Measurements from ENCODE around the gene YAP1. TPM values are rescaled to one million over a fixed set of nuclear protein-coding genes. Genes with fewer than 3 reads are reported as not detected.

The YAP1 gene
- total RNA-seq, 1 donor from 2014 or later = 204 TPM

DNA sequence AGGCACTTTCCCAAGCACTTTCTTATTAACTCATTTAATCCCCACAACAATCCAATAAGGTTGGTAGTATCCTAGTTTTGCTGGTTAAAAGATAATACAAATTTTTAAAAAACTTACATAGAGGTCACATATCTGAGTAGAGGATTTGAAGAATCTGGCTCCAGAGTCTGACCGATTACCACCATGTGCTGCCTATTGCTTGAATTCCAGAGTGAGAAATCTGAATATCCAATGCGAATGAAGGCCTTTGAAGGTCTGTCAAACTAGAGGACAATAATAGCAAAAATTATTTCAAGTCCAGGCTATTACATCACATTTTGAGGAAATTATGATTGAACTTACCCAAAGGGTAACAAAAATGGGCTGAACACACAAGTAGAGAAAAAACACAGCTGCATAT is 129.2 kb downstream of the YAP1 start:
- H3K4me1 Mint-ChIP-seq (ENCODE audit: low read depth) = peaks cover 7% of the 10 kb centered on the region
- no peaks in the 10 kb centered on the region for H3K9me3 Mint-ChIP-seq (ENCODE audit: low read depth)
- no peak for DNase-seq (ENCODE audit: low spot score, unreplicated experiment)
- H3K4me3 Mint-ChIP-seq (ENCODE audit: low read depth) = no peak overlapping the region
- peak overlapping the region; percentile 7 for H3K27ac Mint-ChIP-seq
- H3K36me3 Mint-ChIP-seq (ENCODE audit: insufficient read depth) = peaks cover 7% of the 10 kb centered on the region
- TF ChIP-seq, protein P1, sequence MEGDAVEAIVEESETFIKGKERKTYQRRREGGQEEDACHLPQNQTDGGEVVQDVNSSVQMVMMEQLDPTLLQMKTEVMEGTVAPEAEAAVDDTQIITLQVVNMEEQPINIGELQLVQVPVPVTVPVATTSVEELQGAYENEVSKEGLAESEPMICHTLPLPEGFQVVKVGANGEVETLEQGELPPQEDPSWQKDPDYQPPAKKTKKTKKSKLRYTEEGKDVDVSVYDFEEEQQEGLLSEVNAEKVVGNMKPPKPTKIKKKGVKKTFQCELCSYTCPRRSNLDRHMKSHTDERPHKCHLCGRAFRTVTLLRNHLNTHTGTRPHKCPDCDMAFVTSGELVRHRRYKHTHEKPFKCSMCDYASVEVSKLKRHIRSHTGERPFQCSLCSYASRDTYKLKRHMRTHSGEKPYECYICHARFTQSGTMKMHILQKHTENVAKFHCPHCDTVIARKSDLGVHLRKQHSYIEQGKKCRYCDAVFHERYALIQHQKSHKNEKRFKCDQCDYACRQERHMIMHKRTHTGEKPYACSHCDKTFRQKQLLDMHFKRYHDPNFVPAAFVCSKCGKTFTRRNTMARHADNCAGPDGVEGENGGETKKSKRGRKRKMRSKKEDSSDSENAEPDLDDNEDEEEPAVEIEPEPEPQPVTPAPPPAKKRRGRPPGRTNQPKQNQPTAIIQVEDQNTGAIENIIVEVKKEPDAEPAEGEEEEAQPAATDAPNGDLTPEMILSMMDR (IDR thresholded peaks at IDR 0.05; ENCODE audit: unreplicated experiment) = no peak
- H3K27me3 Mint-ChIP-seq = no peaks in the 10 kb centered on the region

DNA sequence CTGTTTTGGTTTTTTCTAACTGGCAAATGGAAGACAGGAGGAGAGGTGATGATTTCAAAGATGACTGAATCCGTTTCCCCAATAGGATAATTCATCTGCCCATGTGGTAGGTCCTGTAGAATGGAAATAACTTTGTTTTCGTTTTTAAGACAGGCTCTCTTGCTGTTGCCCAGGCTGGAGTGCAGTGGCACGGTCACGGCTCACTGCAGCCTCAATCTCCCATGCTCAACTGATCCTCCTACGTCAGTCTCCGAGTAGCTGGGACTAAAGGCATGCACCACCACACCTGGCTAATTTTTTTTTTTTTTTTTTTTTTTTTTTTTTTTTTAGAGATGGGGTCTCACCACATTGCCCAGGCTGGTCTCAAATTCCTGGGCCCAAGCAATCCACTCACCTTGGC is 129.7 kb downstream of the YAP1 start:
- TF ChIP-seq, protein P1 (IDR thresholded peaks at IDR 0.05; ENCODE audit: unreplicated experiment) = no peak
- H3K27me3 Mint-ChIP-seq = no peaks in the 10 kb centered on the region
- H3K27ac Mint-ChIP-seq = peak overlapping the region; percentile 53
- no peaks in the 10 kb centered on the region for H3K9me3 Mint-ChIP-seq (ENCODE audit: low read depth)
- H3K36me3 Mint-ChIP-seq (ENCODE audit: insufficient read depth) = peaks cover 2% of the 10 kb centered on the region
- H3K4me3 Mint-ChIP-seq (ENCODE audit: low read depth) = no peak overlapping the region
- peaks cover 4% of the 10 kb centered on the region for H3K4me1 Mint-ChIP-seq (ENCODE audit: low read depth)
- DNase-seq (ENCODE audit: low spot score, unreplicated experiment) = no peak

DNA sequence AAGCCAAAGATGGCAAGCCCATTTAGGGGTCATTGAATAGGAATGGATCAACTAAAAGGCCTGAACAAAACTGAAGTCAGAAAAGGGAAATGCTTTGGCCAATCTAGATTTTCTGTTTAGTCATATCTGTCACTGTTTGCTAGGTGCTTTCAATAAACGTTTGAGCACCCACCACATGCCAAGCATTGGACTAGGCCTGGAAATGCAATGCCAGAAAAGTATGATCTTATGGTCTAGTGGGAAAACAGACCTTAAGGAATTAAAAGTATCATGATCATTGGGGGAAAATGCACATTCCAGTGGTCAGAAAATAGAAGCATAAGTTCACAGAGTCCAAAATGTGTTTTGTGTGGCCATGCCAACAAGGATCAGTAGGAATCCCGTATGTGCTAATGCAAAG is 130.3 kb downstream of the YAP1 start:
- H3K36me3 Mint-ChIP-seq (ENCODE audit: insufficient read depth) = peaks cover 2% of the 10 kb centered on the region
- TF ChIP-seq, protein P1 (IDR thresholded peaks at IDR 0.05; ENCODE audit: unreplicated experiment) = no peak
- peaks cover 3% of the 10 kb centered on the region for H3K4me1 Mint-ChIP-seq (ENCODE audit: low read depth)
- no peak overlapping the region for H3K4me3 Mint-ChIP-seq (ENCODE audit: low read depth)
- peak overlapping the region; percentile 29 for H3K27ac Mint-ChIP-seq
- H3K27me3 Mint-ChIP-seq = no peaks in the 10 kb centered on the region
- DNase-seq (ENCODE audit: low spot score, unreplicated experiment) = no peak
- H3K9me3 Mint-ChIP-seq (ENCODE audit: low read depth) = no peaks in the 10 kb centered on the region

DNA sequence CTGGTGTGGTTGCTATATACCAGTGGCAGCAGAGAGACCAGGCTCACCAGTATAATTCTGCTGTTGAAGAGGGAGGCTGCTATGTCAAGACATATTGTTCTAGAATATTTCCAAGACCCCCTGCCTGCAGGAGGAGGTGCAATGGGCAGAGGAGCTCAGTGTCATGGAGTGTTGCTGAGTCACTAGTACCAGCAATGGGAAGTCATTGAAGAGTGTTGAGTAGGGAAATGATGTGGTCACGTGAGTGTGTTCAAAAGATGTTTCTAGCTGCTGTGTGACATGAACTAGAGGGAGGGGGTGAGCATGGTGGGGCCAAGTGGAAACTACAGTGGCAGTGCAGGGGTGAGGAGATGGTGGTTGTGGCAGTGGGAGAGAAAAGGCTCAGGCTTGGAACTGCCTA is 130.8 kb downstream of the YAP1 start:
- Mint-ChIP-seq H3K36me3 (ENCODE audit: insufficient read depth) (peaks cover 2% of the 10 kb centered on the region), H3K27ac (peak overlapping the region; percentile 29), H3K27me3 (no peaks in the 10 kb centered on the region), H3K9me3 (ENCODE audit: low read depth) (no peaks in the 10 kb centered on the region), H3K4me1 (ENCODE audit: low read depth) (peaks cover 1% of the 10 kb centered on the region), H3K4me3 (ENCODE audit: low read depth) (no peak overlapping the region)
- DNase-seq (ENCODE audit: low spot score, unreplicated experiment) = no peak
- TF ChIP-seq, protein P1 (IDR thresholded peaks at IDR 0.05; ENCODE audit: unreplicated experiment) = no peak

DNA sequence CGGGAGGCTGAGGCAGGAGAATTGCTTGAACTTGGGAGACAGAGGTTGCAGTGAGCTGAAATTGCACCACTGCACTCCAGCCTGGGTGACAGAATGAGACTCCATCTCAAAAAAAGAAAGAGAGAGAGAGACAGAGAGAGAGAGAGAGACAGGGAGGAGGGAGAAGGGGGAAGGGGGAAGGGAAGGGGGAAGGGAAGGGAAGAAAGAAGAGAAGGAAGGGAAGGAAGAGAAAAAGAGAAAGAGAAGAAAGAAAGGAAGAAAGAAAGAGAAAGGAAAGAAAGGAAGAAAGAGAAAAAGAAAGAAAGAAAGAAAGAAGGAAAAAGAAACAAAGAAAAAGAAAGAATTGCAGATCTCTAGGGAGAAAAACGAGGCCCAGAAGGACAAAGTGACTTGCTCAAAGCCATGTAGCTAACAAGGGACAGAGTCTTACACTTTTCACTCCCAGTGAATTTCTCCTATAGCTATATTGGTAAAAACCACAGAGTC is 133.2 kb downstream of the YAP1 start:
- peaks cover 2% of the 10 kb centered on the region for H3K36me3 Mint-ChIP-seq (ENCODE audit: insufficient read depth)
- no peaks in the 10 kb centered on the region for H3K27me3 Mint-ChIP-seq
- DNase-seq (ENCODE audit: low spot score, unreplicated experiment) = no peak
- TF ChIP-seq, protein P1 (IDR thresholded peaks at IDR 0.05; ENCODE audit: unreplicated experiment) = no peak
- no peak overlapping the region for H3K4me3 Mint-ChIP-seq (ENCODE audit: low read depth)
- H3K4me1 Mint-ChIP-seq (ENCODE audit: low read depth) = no peaks in the 10 kb centered on the region
- no peaks in the 10 kb centered on the region for H3K9me3 Mint-ChIP-seq (ENCODE audit: low read depth)
- no peak overlapping the region for H3K27ac Mint-ChIP-seq
